Epidermal melanocyte (primary cell): ENCODE data around the gene GPC6.

ENCODE experiments used
- DNase-seq: peaks from one replicate; pipeline ENCODE4 v3.0.0; 2011; ENCODE audit warnings: low spot score; ENCODE audit not compliant: insufficient read length

The GPC6 gene

GRCh38 chr13:94313926-94314325 is 1087.3 kb downstream of the GPC6 start:
- no peak for DNase-seq

- no peak for DNase-seq
Observed at GRCh38 chr13:94315188-94315587, 1088.6 kb downstream of the GPC6 start.

GRCh38 chr13:94317063-94317491 is 1090.5 kb downstream of the GPC6 start:
- DNase-seq, result no peak

GRCh38 chr13:94318418-94318817 is 1091.8 kb downstream of the GPC6 start:
- DNase-seq, result no peak

- DNase-seq, result no peak
Observed at GRCh38 chr13:94319501-94319900, 1092.9 kb downstream of the GPC6 start.

GRCh38 chr13:94322925-94323763 is 1096.5 kb downstream of the GPC6 start:
- DNase-seq, result no peak

GRCh38 chr13:94323764-94324758 is 1097.5 kb downstream of the GPC6 start:
- DNase-seq, result no peak

GRCh38 chr13:94324767-94325540 is 1098.3 kb downstream of the GPC6 start:
- no peak for DNase-seq

- DNase-seq, result no peak
Observed at GRCh38 chr13:94325650-94326049, 1099.0 kb downstream of the GPC6 start.

GRCh38 chr13:94327318-94327717 is 1100.7 kb downstream of the GPC6 start:
- no peak for DNase-seq

- no peak for DNase-seq
Observed at GRCh38 chr13:94328381-94329041, 1101.9 kb downstream of the GPC6 start.

- no peak for DNase-seq
Observed at GRCh38 chr13:94329277-94329676, 1102.7 kb downstream of the GPC6 start.

- peak; percentile 23 for DNase-seq
Observed at GRCh38 chr13:94329754-94330551, 1103.3 kb downstream of the GPC6 start.

GRCh38 chr13:94330552-94331071 is 1104.0 kb downstream of the GPC6 start:
- DNase-seq, result no peak

- no peak for DNase-seq
Observed at GRCh38 chr13:94331281-94331680, 1104.7 kb downstream of the GPC6 start.

GRCh38 chr13:94332359-94333096 is 1105.9 kb downstream of the GPC6 start:
- no peak for DNase-seq

GRCh38 chr13:94333131-94333820 is 1106.7 kb downstream of the GPC6 start:
- no peak for DNase-seq

GRCh38 chr13:94335761-94336526 is 1109.3 kb downstream of the GPC6 start:
- DNase-seq, result no peak
